Measurements from ENCODE around the gene CMIP.
"Not testable (repeated sequence)": the region's sequence is repeated elsewhere in the genome, so short reads cannot be mapped to it uniquely, and the experiment has no call there.

Gene CMIP

DNA sequence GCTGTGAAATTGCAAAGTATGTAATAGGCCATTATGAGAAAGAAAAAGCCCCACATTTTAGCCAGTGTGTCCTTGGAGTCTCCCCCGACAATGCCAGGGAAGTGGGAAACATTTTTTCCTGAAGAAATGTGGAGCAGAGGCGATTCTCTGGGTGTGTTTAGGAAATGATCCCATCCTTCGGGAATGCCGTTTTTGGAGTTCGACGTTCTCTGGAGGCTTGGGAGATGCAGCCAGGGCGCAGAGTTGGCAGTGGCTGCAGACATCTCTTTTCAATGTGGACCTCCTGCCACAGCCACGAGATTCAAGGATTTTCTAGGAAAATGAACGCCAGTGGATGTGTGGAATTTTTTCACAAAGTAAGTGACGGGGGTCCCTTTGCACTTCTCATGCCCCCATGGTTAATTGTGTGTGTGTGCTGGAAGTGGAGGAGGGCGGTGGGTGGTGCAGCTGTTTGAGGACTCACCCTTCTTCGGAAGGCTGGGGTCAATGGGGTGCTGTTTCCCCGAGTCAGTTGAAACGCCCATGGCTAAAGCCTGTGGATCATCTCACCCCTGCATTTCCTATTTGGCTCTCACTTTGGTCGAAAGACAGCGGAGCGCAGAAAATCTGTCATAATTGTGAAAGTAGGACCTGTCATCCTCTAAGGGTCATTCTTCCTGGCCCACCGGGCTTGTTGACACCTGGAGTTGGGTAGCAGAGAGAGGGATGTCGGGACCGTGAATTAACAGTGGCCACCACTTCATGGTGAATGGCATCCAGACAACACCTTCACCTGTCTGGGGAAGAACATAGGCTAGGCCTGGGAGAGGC lies 73.2 kb downstream of the CMIP start:
- DNase-seq (ENCODE audit: low read depth) = peak; percentile 44

- no peak for DNase-seq (ENCODE audit: low read depth)
Observed at GRCh38 chr16:81518439-81518757, 73.8 kb downstream of the CMIP start.

DNA sequence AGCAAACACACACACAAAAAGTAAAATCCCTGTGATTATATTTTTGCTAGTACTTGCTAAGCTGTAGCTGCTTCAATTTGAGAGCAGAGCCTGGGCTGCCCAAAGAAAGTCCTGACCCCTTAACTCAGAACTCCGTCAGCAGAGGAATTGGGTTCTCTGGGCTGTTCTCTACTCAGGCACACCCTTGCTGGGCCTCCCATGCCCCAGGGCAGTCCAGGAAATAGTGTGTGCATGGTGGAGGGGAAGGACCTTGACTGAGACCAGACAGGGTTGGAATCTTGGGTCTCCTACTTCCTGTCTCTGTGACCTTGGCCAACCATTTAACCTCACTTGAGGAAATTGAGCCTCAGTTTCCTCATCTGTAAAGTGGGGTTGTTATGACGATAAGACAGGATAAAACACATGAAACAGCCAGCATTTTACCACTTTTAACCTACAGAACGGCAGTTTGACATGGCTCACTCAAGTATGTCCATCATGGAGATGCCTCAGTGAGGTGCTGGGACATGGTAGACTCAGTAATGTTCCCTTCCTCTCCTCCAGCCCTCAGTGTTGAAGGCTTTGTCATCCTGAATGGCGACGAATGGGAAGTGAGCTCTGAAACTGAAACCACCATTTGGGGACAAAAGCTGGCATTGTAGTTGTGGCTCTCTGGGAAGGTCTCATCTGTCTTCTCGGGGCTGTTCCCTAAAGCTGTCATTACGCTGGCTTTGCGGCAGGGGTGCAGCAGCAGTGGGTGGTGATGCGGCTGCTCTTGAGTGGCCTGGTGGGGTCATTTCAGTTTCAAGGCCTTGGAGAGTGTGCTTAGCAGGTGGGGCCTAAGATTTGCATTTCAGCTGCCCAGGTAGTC lies 74.9 kb downstream of the CMIP start:
- no peak for DNase-seq (ENCODE audit: low read depth)

DNA sequence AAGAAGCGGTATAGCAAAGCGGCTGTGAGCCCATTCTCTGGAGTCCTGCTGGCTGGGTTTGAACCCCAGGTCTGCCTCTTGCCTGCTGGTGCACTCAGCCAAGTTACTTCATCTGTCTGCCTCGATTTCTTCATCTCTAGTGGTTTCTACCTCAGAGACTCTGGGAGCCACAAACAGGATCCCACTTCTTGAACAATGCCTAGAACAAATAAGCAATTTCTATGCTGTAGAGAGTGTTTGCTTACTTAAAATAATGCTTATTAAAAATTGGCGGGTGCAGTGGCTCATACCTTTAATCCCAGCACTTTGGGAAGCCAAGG lies 75.5 kb downstream of the CMIP start:
- no peak for DNase-seq (ENCODE audit: low read depth)

DNA sequence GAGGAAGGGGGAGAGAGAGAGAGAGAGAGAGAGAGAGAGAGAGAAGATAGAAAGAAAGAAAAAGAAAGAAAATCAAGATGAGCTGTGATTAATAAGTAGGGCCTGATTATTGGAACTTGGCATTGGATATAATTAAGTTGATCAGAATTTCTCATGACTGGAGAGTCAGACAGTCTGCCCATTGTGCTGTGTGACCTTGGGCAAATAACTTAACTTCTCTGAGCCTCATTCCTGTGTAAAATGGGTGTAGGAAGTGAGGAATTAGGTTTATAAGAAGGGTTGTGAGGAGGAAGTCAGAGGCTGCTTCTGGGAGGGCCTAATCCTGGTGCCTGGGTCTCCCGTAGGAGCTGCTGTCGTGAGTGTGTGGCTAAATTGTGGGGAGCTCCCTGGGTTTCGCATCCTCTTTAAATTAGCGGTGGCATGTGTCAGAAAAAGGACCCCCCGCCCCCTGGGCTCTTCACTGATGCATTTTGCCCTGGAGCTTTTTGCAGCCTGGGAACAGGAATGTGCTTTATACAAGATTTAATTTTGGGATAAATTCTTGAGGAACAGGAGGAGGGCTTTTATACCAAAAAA lies 76.0 kb downstream of the CMIP start:
- no peak for DNase-seq (ENCODE audit: low read depth)

GRCh38 chr16:81521141-81521626 lies 76.6 kb downstream of the CMIP start:
- no peak for DNase-seq (ENCODE audit: low read depth)

DNA sequence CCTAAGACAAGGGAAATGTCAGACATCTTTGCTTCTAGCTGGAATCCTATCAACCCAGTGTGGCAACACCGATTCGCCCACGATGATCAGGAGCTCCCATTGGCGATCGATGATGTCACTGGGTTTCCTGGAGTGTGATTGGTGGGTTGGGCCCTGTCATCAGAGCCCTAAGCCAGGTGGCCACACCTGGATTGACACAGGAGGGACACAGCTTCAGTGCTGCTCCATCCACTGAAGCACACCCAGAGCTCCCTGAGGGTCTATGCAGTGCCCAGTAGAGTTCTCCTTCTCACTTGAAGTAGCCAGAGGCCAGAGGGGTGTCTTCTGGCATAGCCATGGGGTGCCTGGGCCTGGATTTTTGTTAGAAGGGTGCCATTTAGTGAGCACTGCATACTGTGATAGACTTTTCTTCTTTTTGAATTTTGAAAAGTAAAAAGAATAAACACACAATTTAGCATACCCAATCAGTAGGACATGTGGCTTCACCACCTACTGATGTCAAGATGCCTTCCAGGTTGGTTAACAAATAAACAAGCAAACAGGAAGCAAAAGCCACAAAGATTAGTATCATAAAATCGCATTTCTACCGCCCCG lies 77.6 kb downstream of the CMIP start:
- no peak for DNase-seq (ENCODE audit: low read depth)

DNA sequence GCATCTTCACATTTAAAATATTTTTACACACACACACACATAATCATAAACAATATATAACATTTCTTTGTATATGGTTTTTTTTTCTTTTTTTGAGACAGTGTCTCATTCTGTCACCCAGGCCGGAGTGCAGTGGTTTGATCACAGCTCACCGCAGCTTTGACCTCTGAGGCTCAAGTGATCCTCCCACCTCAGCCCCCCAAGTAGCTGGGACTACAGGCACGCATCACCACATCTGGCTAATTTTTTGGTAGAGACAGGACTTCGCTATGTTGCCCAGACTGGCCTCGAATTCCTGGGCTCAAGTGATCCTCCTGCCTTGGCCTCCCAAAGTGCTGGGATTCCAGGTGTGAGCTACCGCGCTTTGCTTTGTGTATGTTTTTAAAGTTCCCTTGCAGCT lies 78.2 kb downstream of the CMIP start:
- not testable (repeated sequence) for DNase-seq (ENCODE audit: low read depth)

GRCh38 chr16:81523387-81524115 lies 78.9 kb downstream of the CMIP start:
- DNase-seq (ENCODE audit: low read depth) = peak; percentile 52

GRCh38 chr16:81524382-81524781 lies 79.8 kb downstream of the CMIP start:
- no peak for DNase-seq (ENCODE audit: low read depth)

DNA sequence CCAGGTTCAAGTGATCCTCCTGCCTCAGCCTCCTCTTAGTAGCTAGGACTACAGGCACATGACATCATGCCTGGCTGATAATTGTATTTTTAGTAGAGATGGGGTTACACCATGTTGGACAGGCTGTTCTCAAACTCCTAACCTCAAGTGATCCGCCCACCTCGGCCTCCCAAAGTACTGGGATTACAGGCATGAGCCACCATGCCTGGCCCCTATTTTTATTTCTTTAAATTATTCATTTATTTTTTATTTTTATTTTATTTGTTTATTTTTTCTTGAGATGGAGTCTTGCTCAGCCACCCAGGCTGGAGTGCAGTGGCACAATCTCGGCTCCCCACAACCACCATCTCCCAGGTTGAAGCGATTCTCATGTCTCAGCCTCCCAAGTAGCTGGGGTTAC lies 80.3 kb downstream of the CMIP start:
- not testable (repeated sequence) for DNase-seq (ENCODE audit: low read depth)

GRCh38 chr16:81526199-81526598 lies 81.6 kb downstream of the CMIP start:
- DNase-seq (ENCODE audit: low read depth) = no peak

DNA sequence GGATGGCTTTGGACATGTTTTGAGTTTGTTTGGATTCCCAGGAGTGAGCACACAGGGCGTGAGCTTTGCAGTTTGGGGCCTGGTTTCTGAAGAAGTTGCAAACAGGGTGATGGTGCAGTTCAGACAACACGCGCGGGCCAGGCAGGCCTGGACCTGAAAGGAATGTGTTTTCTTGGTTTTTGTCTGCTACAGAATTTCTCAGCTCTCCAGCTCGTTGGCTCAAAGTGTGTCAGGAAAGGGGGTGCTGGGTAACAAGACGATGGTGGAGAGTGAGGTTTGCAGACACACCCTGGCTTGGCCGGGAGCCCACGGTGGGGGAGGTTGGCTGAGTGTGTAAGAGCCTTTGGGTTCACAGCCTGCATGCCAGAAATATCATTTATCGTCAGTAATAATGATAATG lies 82.3 kb downstream of the CMIP start:
- no peak for DNase-seq (ENCODE audit: low read depth)

GRCh38 chr16:81527477-81528178 lies 83.0 kb downstream of the CMIP start:
- DNase-seq (ENCODE audit: low read depth) = no peak

DNA sequence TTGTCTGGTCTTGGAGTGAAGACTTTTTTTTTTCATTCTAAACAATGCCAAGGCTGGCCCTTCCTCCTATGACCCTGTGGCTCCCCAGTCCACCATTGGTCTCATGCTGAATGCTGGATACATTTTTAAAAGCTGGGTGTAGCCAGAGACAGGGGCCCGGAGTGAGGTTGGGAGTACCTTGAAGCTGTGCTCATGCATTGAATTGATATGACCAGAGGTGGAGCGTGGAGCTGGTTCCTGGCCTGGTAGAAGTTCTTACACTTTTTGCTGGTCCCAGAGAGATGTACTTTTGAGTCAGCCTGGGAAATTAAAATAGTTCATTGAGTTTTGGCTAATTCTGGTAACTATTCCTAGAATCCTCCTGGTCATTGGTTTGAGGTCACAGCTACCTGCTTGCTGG lies 83.6 kb downstream of the CMIP start:
- no peak for DNase-seq (ENCODE audit: low read depth)

GRCh38 chr16:81530296-81530721 lies 85.7 kb downstream of the CMIP start:
- DNase-seq (ENCODE audit: low read depth) = no peak

DNA sequence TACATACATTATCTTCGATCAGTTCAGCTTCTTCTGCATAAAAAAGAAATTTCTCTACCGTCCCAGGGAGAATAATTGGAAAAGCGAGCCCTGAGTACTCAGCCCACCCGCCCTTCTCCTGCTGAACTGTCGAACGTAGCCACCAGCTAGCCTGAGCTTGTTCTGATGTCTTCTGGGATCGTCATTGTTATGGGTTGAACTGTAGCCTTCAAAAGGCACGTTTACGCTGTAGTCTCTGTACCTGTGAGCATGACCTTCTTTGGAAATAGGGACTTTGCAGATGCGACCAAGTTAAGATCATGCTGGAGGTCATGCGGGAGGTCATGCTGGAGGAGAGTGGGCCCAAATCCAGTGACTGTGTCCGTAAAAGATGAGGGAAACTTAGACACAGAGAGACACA lies 86.2 kb downstream of the CMIP start:
- DNase-seq (ENCODE audit: low read depth) = no peak

GRCh38 chr16:81531419-81531821 lies 86.8 kb downstream of the CMIP start:
- DNase-seq (ENCODE audit: low read depth) = no peak

DNA sequence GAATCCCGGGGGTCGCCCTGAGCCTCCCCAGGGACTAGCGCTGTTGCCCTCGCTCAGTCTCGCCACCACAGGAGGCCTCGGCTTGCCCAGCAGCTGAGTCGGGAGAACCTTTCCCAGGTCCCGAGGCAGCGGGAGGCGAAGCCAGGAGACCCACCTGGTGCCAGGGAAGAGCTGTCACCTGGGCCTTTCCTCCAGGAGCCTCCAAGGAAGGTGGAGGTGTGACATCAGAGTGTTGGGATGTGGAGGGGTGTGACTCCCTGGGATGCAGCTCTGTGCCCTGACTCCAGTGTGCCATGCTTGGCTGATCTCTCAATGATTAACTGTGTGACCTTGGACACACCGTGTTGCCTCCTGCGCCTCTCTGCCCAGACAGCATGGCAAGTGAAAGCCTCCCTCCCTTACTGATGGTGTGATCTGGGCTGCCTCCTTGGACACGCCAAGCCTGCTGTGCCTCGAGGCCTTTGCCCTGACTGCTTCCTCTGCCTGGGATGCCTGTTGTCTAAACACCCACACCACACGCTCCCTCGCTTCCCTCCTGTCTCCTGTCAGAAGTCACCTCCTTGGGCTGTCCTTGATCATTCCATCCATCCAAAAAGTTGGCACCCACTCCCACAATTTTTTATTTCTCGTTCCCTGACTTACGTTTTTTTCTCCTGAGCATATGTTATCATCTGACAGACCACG lies 88.0 kb downstream of the CMIP start:
- no peak for DNase-seq (ENCODE audit: low read depth)

- no peak for DNase-seq (ENCODE audit: low read depth)
Observed at GRCh38 chr16:81533175-81533507, 88.5 kb downstream of the CMIP start.
